NCI-H2227 (cell line): ENCODE results near the gene MT2A.

Experiments used
- DNase-seq: peaks from one replicate; lab custom pipeline; 2025; ENCODE audit not compliant: unreplicated experiment; lab: John Stamatoyannopoulos, UW

MT2A gene

GRCh38 chr16:56594292-56594619, 14.1 kb upstream of the MT2A start:
- no peak for DNase-seq

DNA sequence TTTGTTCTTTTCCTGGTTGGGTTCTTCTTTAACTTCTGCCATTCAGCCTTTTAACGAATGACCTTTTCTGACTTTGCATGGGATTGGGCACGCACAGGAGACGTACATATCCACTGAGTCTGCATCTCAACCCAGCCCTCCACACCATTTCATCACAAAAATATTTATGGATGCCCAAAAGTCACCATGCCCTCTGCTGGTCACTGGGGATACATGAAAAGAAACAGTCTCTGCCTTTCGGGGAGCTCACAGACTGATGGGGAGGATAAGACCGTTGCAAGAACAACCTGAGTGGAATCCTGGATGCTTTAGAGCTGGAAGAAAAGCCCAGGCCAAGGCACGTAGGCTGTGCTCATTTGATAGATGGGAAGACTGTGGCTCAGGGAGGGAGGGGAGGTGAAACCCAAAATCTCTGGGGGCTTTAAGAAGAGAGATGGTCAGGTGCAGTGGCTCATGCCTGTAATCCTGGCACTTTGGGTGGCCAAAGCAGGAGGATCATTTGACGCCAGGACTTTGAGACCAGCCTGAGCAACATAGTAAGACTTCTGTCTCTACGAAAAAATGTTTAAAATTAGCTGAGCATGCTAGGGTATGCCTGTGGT, 7.9 kb upstream of the MT2A start:
- DNase-seq = peak; percentile 58

DNA sequence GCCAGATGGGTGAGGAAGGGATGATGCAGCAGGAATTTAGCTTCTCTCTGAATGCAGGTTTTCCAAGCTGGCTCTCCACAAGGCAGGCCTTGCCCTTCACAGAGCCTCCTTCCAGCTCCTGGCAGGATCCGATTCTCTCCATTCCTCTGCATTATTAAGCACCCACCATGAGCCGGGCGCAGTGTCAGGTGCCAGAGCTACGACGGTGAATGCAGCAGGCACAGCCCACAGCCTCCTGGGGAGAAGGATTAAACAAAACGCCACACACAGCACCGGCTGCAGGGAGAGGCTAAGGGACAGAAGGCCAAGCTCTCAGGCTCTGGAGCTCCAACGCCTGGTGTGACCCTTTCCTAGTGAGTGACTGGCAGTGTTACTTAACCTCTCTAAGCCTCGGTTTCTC, 7.1 kb upstream of the MT2A start:
- no peak for DNase-seq

DNA sequence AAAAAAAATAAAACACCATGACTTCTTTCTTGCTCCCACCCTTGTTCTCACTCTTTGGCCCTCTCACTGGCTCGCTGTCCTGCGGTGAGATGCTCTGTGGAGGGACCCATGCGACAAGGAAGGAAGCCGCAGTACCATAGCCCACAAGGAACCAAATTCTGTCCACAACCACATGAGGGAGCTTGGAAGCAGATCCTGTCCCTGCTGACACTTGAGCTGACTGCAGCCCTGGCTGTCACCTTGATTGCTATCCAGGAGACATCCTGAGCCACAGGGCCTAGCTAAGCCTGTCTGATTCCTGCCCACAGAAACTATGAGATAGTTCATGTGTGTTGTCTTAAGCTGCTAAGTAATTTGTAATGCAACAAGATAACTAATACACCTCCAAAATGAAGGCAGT, 4.8 kb upstream of the MT2A start:
- DNase-seq = peak; percentile 46

- DNase-seq = no peak
Observed at GRCh38 chr16:56604966-56605365, 3.4 kb upstream of the MT2A start.

DNA sequence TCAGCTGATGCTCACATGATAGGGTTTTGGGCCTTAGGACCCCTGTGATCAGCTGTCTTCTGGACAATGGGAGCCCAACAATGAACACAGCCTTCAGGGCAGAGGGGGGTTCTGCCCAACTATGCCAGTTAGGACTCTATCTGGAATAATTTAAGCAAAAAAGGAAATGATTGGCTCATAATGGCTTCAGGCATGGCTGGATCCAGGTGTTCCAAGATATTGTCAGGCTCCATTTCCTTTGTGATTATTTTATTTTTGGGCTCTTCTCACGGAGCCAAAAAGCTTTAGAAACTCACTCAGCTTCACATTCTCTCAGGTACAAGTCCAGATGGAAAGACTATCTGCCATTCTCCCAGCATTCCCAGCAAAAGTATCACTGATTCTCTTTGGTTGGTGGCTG, 2.9 kb upstream of the MT2A start:
- DNase-seq = no peak

GRCh38 chr16:56606071-56606475, 2.3 kb upstream of the MT2A start:
- no peak for DNase-seq

DNA sequence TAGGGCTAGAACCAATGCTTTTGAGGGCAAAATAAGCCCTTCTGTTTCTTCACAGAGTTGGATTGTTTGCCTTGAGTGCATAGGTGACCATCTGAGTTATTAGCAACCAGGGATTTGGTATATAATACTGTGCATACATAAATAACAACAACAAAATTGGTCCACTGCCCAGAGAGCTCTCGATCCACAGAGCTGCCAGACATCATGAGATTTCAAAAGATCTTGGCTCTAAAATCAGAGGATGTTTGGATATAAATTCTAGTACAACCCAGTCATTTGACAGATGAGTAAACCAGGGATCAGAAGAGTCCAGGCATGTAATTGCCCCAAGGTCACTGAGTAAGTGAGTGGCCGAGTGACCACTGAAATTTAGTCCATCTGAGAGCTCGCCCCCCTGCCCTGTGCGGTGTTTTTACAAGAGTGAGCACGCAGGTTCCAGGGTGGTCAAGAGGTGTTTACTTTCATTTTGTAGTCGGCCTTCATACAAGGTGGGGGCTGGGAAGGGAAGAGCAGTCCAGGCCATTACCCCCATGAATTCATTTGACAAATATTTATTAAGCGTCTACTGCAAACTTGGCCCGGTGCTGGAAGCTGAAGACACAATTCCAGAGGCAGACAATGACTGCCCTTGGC, 1.8 kb upstream of the MT2A start:
- no peak for DNase-seq

- no peak for DNase-seq
Observed at GRCh38 chr16:56607109-56607618, 1.2 kb upstream of the MT2A start.

GRCh38 chr16:56607675-56608042, 725 bp upstream of the MT2A start:
- DNase-seq = no peak

- no peak for DNase-seq
Observed at GRCh38 chr16:56608876-56609462, 585 bp downstream of the MT2A start.

- DNase-seq = peak; percentile 19
Observed at GRCh38 chr16:56609463-56609921, 1.1 kb downstream of the MT2A start.

GRCh38 chr16:56610017-56610608, 1.7 kb downstream of the MT2A start:
- no peak for DNase-seq

DNA sequence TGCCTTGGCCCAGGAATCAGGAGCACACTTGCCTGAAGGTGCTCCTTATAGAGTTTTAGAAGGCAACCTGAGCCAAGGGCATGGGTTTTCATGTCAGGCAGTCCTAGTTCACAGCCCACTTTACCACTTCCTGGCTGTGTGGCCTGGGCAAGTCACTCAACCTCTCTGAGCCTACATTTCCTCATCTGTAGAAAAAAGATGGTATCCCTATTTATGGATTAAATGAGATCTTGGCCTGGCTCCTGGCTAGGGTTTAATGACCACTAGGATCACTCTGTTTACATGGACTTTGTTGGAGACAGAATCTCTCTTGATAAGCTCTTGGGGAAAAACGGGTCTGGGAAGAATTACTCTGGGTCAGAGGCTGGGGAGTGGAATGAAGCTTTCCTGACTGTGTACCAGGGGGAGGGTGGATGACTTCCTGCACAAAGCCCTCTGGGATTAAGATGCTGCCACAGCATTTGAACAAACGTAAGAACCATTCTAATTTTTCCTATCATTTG, 2.3 kb downstream of the MT2A start:
- DNase-seq = no peak

- no peak for DNase-seq
Observed at GRCh38 chr16:56611281-56611833, 3.0 kb downstream of the MT2A start.

DNA sequence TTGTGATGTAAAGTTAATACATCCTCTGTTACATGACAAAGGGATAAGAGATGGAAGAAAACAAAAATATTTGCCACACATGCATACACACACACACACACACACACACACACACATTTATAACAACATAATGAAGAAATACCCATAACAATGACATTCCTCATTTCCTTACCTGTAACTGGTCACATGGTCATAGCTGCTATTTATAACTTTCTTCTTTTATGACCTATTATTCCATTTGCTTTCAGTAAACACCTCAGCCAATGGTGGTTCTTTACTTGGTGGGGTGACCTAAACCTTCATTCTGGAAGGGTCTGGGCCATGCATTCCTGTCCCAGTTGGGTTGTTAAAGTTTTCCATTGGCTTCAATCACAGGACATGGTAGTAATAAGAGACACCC, 5.3 kb downstream of the MT2A start:
- DNase-seq = no peak

DNA sequence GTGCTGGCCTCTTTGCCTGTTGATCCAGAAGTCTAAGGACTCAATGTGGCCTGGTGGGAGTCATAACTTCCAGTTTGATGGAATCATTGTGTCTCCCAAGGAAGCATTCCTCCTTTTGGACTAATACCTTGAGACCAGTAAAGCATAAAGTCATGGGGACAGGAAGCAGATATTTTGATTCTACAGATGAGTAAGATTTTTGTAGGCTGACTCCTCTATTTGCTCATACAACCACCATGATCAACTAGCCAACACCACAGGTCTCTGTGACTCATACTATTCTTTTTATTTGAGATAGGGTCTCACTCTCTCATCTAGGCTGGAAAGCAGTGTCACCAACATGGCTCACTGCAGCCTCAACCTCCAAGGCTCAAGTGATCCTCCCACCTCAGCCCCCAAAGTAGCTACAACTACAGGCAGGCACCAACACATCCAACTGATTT, 6.2 kb downstream of the MT2A start:
- DNase-seq = no peak

DNA sequence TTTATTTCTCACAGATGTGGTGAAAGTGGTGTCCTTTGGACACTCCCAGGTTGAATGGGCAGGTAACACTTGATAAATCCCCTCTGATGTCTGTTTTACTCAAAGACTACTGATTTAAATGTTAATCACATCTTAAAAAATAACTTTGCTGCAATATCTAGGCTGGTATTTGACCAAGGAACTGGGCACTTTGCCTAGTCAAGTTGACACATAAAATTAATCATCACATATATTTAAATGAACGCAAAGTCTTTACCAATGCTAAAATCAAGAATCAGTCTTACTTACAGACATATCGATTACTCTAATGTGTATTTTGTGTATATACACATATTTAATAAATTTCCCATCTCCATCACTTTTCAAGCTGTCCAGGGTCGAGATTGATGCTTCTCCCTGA, 7.0 kb downstream of the MT2A start:
- DNase-seq = no peak

- DNase-seq = no peak
Observed at GRCh38 chr16:56616608-56617211, 8.3 kb downstream of the MT2A start.

DNA sequence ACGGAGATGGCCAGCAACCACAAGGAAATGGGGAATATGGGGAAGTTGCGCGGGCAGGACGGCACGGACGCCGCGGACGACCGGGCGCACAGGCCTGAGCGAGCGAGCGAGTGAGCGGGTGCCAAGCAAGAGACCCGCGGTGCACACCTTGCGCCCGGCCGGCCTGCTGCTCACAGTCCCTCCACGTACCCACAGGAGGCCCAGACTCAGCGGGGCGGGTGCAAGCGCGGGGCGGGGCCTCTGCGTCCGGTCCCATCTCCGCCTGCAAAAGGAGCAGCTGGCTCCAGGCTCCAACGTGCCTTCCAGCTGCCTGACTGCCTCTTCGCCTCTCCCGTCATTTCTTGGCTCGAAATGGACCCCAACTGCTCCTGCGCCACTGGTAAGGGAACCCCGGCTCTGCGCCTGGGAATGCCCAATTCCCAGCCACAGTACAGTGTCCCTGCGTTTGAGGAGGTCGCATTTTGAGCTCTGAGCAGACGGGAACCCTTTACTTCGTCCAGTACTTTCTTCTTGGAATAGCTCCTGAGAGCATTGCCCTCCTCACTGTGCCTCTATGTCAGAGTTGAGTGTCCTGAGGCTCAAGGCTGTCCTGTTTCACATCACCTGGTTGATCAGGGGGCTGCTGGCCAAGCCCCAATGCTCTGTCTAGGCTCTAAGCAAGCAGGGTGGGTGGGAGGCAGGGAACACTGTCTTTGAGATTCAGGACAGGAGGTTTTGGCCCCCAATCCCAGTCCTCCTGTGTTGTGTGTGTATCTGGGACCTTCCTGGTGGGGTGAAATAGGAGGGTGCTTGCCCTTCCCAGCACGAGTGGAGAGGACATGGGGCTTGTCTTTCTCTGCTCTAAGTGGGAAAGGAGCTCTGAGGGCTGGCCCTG, 9.1 kb downstream of the MT2A start:
- DNase-seq = no peak
